Activated CD4-positive, CD25-positive, alpha-beta regulatory T cell (primary cell): Measurements from ENCODE around the gene RASAL2.
"Not testable (repeated sequence)": the region's sequence is repeated elsewhere in the genome, so short reads cannot be mapped to it uniquely, and the experiment has no call there.

Experiments used
- DNase-seq, 4 experiments: peaks; one replicate each; lab custom pipeline; 2025; lab: John Stamatoyannopoulos, UW

The RASAL2 gene

GRCh38 chr1:178493301-178493741 is 399.4 kb downstream of the RASAL2 start:
- DNase-seq = no peak

GRCh38 chr1:178494569-178494971 is 400.7 kb downstream of the RASAL2 start:
- no peak for DNase-seq

GRCh38 chr1:178495158-178495557 is 401.3 kb downstream of the RASAL2 start:
- no peak for DNase-seq

GRCh38 chr1:178495741-178496409 is 402.0 kb downstream of the RASAL2 start:
- DNase-seq = no peak

GRCh38 chr1:178496410-178497135 is 402.7 kb downstream of the RASAL2 start, which contains the start of gene CLEC20A:
Gene CLEC20A, minus strand, starts transcription at chr1:178496964. Its CDS starts 25 bp downstream, at chr1:178496939.
- no peak for DNase-seq

GRCh38 chr1:178497903-178498478 is 404.1 kb downstream of the RASAL2 start:
- DNase-seq = no peak

GRCh38 chr1:178498896-178499675 is 405.2 kb downstream of the RASAL2 start:
- no peak for DNase-seq

GRCh38 chr1:178500091-178500770 is 406.3 kb downstream of the RASAL2 start:
- DNase-seq = no peak

- DNase-seq = no peak
These were observed 407.1 kb downstream of the RASAL2 start for GRCh38 chr1:178500936-178501554.

- peak in 1 of 4 experiments; percentile 11 for DNase-seq
These were observed 407.9 kb downstream of the RASAL2 start for GRCh38 chr1:178501705-178502329.

- DNase-seq = no peak
These were observed 408.4 kb downstream of the RASAL2 start for GRCh38 chr1:178502330-178502714.

GRCh38 chr1:178502856-178503255 is 409.0 kb downstream of the RASAL2 start:
- no peak for DNase-seq

GRCh38 chr1:178503316-178503715 is 409.4 kb downstream of the RASAL2 start:
- DNase-seq = not testable (repeated sequence)

- DNase-seq = no peak
These were observed 409.9 kb downstream of the RASAL2 start for GRCh38 chr1:178503849-178504248.

- no peak for DNase-seq
These were observed 410.4 kb downstream of the RASAL2 start for GRCh38 chr1:178504286-178504685.

- DNase-seq = no peak
These were observed 412.3 kb downstream of the RASAL2 start for GRCh38 chr1:178506177-178506576.

GRCh38 chr1:178506669-178507068 is 412.8 kb downstream of the RASAL2 start:
- no peak for DNase-seq

GRCh38 chr1:178509414-178510007 is 415.6 kb downstream of the RASAL2 start:
- no peak for DNase-seq

GRCh38 chr1:178510155-178510554 is 416.3 kb downstream of the RASAL2 start:
- no peak for DNase-seq

GRCh38 chr1:178512566-178513277 is 418.8 kb downstream of the RASAL2 start, which contains the start of gene TEX35:
Gene TEX35, plus strand, starts transcription at chr1:178513109. Its CDS starts 80 bp downstream, at chr1:178513189.
- DNase-seq = no peak
